NB4 (cell line): ENCODE measurements around the gene MLLT3.

Experiments used
- MYC ChIP-seq: IDR thresholded peaks from 2 replicates; pipeline ENCODE4 v1.6.1; 2011; ENCODE audit warnings: low read depth, low read length
- POLR2A ChIP-seq: IDR thresholded peaks from 2 replicates; pipeline ENCODE4 v1.6.1; 2011; ENCODE audit warnings: mild to moderate bottlenecking; ENCODE audit not compliant: insufficient read length; ENCODE audit errors: extremely low read depth
- TF ChIP-seq, protein P1 (sequence below): IDR thresholded peaks from one replicate; pipeline ENCODE4 v1.5.1; 2012; ENCODE audit warnings: low read depth, low read length
- TF ChIP-seq, protein P2 (sequence below): IDR thresholded peaks from 2 replicates; pipeline ENCODE4 v1.6.1; 2011; ENCODE audit warnings: low read depth, low read length

DNA sequence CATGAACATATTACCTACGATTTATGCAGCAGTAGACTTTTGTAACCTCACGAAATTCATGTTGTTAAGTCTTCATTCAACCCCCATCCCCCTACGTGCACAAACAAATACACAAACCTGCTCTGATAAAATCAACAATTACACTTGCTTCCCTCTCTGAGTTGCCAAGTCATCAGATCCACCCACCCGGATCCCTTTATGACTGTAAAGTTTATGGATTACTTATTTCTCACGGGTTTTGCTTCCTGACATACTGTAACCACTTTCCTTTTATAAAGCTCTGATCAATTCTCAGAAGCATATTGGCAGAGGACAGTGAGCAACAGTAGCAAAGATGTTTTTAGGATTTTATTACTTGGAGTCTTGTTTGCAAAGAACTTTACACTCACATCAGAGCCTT is 70.5 kb downstream of the MLLT3 start:
- TF ChIP-seq, protein P1, sequence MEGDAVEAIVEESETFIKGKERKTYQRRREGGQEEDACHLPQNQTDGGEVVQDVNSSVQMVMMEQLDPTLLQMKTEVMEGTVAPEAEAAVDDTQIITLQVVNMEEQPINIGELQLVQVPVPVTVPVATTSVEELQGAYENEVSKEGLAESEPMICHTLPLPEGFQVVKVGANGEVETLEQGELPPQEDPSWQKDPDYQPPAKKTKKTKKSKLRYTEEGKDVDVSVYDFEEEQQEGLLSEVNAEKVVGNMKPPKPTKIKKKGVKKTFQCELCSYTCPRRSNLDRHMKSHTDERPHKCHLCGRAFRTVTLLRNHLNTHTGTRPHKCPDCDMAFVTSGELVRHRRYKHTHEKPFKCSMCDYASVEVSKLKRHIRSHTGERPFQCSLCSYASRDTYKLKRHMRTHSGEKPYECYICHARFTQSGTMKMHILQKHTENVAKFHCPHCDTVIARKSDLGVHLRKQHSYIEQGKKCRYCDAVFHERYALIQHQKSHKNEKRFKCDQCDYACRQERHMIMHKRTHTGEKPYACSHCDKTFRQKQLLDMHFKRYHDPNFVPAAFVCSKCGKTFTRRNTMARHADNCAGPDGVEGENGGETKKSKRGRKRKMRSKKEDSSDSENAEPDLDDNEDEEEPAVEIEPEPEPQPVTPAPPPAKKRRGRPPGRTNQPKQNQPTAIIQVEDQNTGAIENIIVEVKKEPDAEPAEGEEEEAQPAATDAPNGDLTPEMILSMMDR: no peak
- no peak for TF ChIP-seq POLR2A
- TF ChIP-seq, protein P2, sequence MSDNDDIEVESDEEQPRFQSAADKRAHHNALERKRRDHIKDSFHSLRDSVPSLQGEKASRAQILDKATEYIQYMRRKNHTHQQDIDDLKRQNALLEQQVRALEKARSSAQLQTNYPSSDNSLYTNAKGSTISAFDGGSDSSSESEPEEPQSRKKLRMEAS: no peak
- no peak for TF ChIP-seq MYC
